HG02973 (cell line): ENCODE results near the gene FPGS.
"Not testable (repeated sequence)": the region's sequence is repeated elsewhere in the genome, so short reads cannot be mapped to it uniquely, and the experiment has no call there.

ENCODE experiments used
- ATAC-seq: cut with Tn5 transposase; IDR thresholded peaks from one replicate; pipeline ENCODE4 v1.9.1; 2021; ENCODE audit warnings: moderate library complexity; ENCODE audit not compliant: unreplicated experiment

FPGS gene

GRCh38 chr9:127770583-127770904, 32.1 kb upstream of the FPGS start:
- ATAC-seq: no peak

GRCh38 chr9:127770905-127771569, 31.6 kb upstream of the FPGS start:
- ATAC-seq: peak; percentile 80

GRCh38 chr9:127771570-127772189, 31.0 kb upstream of the FPGS start:
- ATAC-seq: no peak

GRCh38 chr9:127772603-127773002, 30.1 kb upstream of the FPGS start:
- ATAC-seq: no peak

GRCh38 chr9:127773272-127773671, 29.4 kb upstream of the FPGS start:
- ATAC-seq: no peak

- ATAC-seq: no peak
These were observed 28.7 kb upstream of the FPGS start for GRCh38 chr9:127773981-127774380.

GRCh38 chr9:127776195-127776923, 26.3 kb upstream of the FPGS start:
- no peak for ATAC-seq

GRCh38 chr9:127776924-127777289, 25.8 kb upstream of the FPGS start:
- no peak for ATAC-seq

GRCh38 chr9:127777368-127777980, 25.2 kb upstream of the FPGS start:
- ATAC-seq: no peak

GRCh38 chr9:127778280-127779135, 24.2 kb upstream of the FPGS start, which contains the start of gene SH2D3C:
Gene SH2D3C, minus strand, starts transcription at chr9:127778666. Its CDS starts 39 bp downstream, at chr9:127778627.
- peak; percentile 20 for ATAC-seq

GRCh38 chr9:127779136-127779981, 23.3 kb upstream of the FPGS start:
- peak; percentile 38 for ATAC-seq

GRCh38 chr9:127780126-127780885, 22.4 kb upstream of the FPGS start:
- ATAC-seq: no peak

- ATAC-seq: not testable (repeated sequence)
These were observed 21.8 kb upstream of the FPGS start for GRCh38 chr9:127780909-127781308.

- ATAC-seq: no peak
These were observed 20.9 kb upstream of the FPGS start for GRCh38 chr9:127781806-127782205.

- ATAC-seq: no peak
These were observed 19.3 kb upstream of the FPGS start for GRCh38 chr9:127783111-127784008.

- peak; percentile 46 for ATAC-seq
These were observed 17.4 kb upstream of the FPGS start for GRCh38 chr9:127785023-127785932.
